Measurements from ENCODE around the gene C8A. TPM values are rescaled to one million over a fixed set of nuclear protein-coding genes. Genes with fewer than 3 reads are reported as not detected.

The C8A gene
- total and polyA plus RNA-seq, 2 donors (not counting 1 experiment from before 2014, with no cell fraction given): not detected

- Histone ChIP-seq H3K9me3 (ENCODE audit: control insufficient read depth, insufficient read depth, low read depth, low read length) (no peaks in the 10 kb centered on the region), H3K36me3 (ENCODE audit: control insufficient read depth, insufficient read depth, low read length) (no peaks in the 10 kb centered on the region), H3K9ac (ENCODE audit: insufficient read depth, low read length) (no peak overlapping the region), H4K20me1 (ENCODE audit: control insufficient read depth, extremely low read depth, insufficient read depth, low read length) (no peaks in the 10 kb centered on the region), H3K4me3 (replicated peaks in 1 of 4; ENCODE audit: control extremely low read depth in 1 of 4, insufficient read depth in 1 of 4, low read depth in 3 of 4, low read length in 4 of 4) (no peak overlapping the region), H3K27ac (ENCODE audit: insufficient read depth, low read length) (no peak overlapping the region), H3K4me2 (ENCODE audit: extremely low read depth, insufficient read depth, low read length) (no peak overlapping the region), H3K4me1 (ENCODE audit: control insufficient read depth, extremely low read depth, insufficient read depth, low read length) (no peaks in the 10 kb centered on the region), H2AFZ (ENCODE audit: low read length) (no peak overlapping the region), H3K27me3 (ENCODE audit: control insufficient read depth, insufficient read depth, low read length) (no peaks in the 10 kb centered on the region), H3K79me2 (ENCODE audit: control insufficient read depth, insufficient read depth, low read length) (no peaks in the 10 kb centered on the region)
- no peak for TF ChIP-seq EZH2 (IDR thresholded peaks at IDR 0.05; ENCODE audit: low read length, missing control alignments)
- no peak for TF ChIP-seq CTCF (conservative IDR thresholded peaks at IDR 0.05 in 1 of 2, IDR thresholded peaks at IDR 0.05 in 1 of 2; ENCODE audit: low read depth in 1 of 2, low read length in 2 of 2)
- DNase-seq (ENCODE audit: low read depth in 2 of 2): no peak
These were observed 26.2 kb downstream of the C8A start for GRCh38 chr1:56880774-56881173.

- Histone ChIP-seq H3K4me2 (ENCODE audit: extremely low read depth, insufficient read depth, low read length) (no peak overlapping the region), H3K36me3 (ENCODE audit: control insufficient read depth, insufficient read depth, low read length) (no peaks in the 10 kb centered on the region), H3K4me3 (replicated peaks in 1 of 4; ENCODE audit: control extremely low read depth in 1 of 4, insufficient read depth in 1 of 4, low read depth in 3 of 4, low read length in 4 of 4) (no peak overlapping the region), H3K9me3 (ENCODE audit: control insufficient read depth, insufficient read depth, low read depth, low read length) (no peaks in the 10 kb centered on the region), H3K79me2 (ENCODE audit: control insufficient read depth, insufficient read depth, low read length) (no peaks in the 10 kb centered on the region), H3K27ac (ENCODE audit: insufficient read depth, low read length) (no peak overlapping the region), H2AFZ (ENCODE audit: low read length) (no peak overlapping the region), H4K20me1 (ENCODE audit: control insufficient read depth, extremely low read depth, insufficient read depth, low read length) (no peaks in the 10 kb centered on the region), H3K27me3 (ENCODE audit: control insufficient read depth, insufficient read depth, low read length) (no peaks in the 10 kb centered on the region), H3K4me1 (ENCODE audit: control insufficient read depth, extremely low read depth, insufficient read depth, low read length) (no peaks in the 10 kb centered on the region), H3K9ac (ENCODE audit: insufficient read depth, low read length) (no peak overlapping the region)
- TF ChIP-seq EZH2 (IDR thresholded peaks at IDR 0.05; ENCODE audit: low read length, missing control alignments) (no peak), CTCF (conservative IDR thresholded peaks at IDR 0.05 in 1 of 2, IDR thresholded peaks at IDR 0.05 in 1 of 2; ENCODE audit: low read depth in 1 of 2, low read length in 2 of 2) (no peak)
- no peak for DNase-seq (ENCODE audit: low read depth in 2 of 2)
These were observed 26.8 kb downstream of the C8A start for GRCh38 chr1:56881417-56881816.

GRCh38 chr1:56890229-56890628, 35.6 kb downstream of the C8A start:
- DNase-seq (ENCODE audit: low read depth in 2 of 2): no peak
- Histone ChIP-seq H4K20me1 (ENCODE audit: control insufficient read depth, extremely low read depth, insufficient read depth, low read length) (no peaks in the 10 kb centered on the region), H3K4me3 (replicated peaks in 1 of 4; ENCODE audit: control extremely low read depth in 1 of 4, insufficient read depth in 1 of 4, low read depth in 3 of 4, low read length in 4 of 4) (no peak overlapping the region), H3K9ac (ENCODE audit: insufficient read depth, low read length) (no peak overlapping the region), H3K9me3 (ENCODE audit: control insufficient read depth, insufficient read depth, low read depth, low read length) (no peaks in the 10 kb centered on the region), H2AFZ (ENCODE audit: low read length) (no peak overlapping the region), H3K4me2 (ENCODE audit: extremely low read depth, insufficient read depth, low read length) (no peak overlapping the region), H3K4me1 (ENCODE audit: control insufficient read depth, extremely low read depth, insufficient read depth, low read length) (no peaks in the 10 kb centered on the region), H3K79me2 (ENCODE audit: control insufficient read depth, insufficient read depth, low read length) (no peaks in the 10 kb centered on the region), H3K27me3 (ENCODE audit: control insufficient read depth, insufficient read depth, low read length) (no peaks in the 10 kb centered on the region), H3K27ac (ENCODE audit: insufficient read depth, low read length) (no peak overlapping the region), H3K36me3 (ENCODE audit: control insufficient read depth, insufficient read depth, low read length) (no peaks in the 10 kb centered on the region)
- TF ChIP-seq EZH2 (IDR thresholded peaks at IDR 0.05; ENCODE audit: low read length, missing control alignments) (no peak), CTCF (conservative IDR thresholded peaks at IDR 0.05 in 1 of 2, IDR thresholded peaks at IDR 0.05 in 1 of 2; ENCODE audit: low read depth in 1 of 2, low read length in 2 of 2) (no peak)

All from fibroblast of lung (primary cell).